ENCODE results near the gene ARRB1.
A peak's percentile ranks its signal among the peaks of the same experiment; 100 is the strongest.

The ARRB1 gene

GRCh38 chr11:75271730-75272129 is 79.7 kb downstream of the ARRB1 start:
- DNase-seq, result no peak

DNA sequence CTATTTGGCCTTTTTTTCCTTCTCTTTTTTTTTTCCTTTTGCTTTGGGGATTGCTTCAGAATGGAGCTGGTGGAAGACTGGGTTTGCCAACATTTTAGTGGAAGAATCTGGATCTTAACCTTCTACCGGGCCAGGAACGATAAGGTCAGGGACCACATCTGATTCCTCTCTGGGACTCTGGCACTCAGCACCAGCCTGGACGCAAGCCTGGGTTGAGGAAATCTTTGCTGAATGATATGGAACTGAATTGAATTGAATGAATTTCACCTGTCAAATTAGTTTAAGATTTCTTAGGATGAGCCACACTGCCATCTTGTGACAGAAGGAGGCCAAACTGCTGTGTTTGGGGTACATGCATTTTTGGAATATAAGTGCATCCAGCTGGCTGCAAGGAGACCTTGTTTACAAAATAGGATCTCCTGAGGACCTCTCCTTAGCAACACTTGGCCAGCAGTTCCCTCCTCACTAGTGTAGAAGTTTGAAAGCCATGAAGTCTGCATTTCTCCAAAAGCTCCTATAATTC is 80.5 kb downstream of the ARRB1 start:
- peak; percentile 37 for DNase-seq

DNA sequence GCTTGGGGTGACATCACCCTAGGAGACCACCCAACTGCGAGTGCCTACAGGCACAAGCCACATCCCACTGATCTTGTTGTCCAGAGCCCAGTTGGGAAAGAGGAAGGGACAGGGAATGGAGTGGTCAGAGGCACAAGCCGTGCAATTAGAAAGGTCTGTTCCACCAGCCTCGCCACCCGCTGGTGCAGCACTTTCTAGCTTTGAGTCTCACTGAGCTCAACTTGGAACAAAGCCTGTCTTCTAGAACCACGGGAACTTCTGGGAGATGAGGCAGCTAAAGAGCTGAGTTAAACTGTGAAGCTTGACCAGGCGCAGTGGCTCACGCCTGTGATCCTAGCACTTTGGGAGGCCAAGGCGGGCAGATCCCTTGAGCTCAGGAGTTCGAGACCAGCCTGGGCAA is 81.6 kb downstream of the ARRB1 start:
- DNase-seq, result no peak

DNA sequence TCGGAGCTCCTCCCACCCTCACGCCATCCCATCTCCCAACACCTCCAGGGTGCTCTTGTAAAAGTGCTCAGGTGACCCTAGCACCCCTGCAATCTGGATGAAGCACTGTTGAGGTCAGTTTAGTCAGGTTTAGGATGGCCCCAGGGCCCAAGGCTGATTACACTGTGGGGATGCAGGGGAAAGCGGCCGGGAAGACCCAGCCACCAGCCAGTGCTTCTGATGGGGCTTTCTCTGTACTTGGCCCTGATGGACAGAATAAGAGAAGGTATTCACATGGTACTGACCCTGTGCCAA is 82.1 kb downstream of the ARRB1 start:
- no peak for DNase-seq

DNA sequence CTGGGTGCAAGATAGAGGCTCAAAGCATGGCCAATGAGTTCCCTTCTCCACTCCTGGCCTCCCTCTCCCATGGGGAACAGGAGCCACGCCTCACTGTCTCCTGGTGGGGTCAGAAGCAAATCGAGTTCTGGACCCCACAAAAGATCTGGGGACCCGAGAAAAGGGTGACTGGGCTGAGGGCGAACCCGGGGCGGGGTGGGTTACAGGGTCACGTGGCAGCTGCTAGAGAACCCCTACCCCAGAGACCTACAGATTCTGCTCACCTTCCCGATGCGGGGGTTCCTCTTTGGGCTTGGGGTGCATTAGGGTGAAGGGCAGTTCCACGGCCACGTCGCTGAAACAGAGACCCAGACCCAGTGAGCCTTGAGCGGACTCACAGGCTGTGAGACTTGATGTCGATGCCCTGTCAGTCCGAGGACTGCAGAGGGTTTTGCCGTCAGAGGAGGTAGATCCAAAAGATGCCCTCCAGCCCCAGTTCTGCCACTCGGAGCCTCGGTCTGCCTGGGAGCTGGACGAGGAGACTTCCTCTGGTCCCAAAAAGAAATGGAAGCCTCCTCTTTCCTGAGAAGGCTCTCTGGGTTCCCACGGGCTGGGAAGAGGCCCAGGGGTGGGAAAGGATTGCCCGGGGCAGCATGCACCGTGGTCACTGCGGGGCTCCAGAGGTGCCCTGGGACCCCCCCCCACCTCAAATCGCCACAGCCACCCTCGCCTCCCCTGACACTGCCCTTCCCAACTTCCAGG is 82.7 kb downstream of the ARRB1 start:
- DNase-seq, result no peak

- DNase-seq, result no peak
Observed at GRCh38 chr11:75267171-75267970, 84.1 kb downstream of the ARRB1 start.

GRCh38 chr11:75265851-75266531 is 85.5 kb downstream of the ARRB1 start:
- DNase-seq, result no peak

DNA sequence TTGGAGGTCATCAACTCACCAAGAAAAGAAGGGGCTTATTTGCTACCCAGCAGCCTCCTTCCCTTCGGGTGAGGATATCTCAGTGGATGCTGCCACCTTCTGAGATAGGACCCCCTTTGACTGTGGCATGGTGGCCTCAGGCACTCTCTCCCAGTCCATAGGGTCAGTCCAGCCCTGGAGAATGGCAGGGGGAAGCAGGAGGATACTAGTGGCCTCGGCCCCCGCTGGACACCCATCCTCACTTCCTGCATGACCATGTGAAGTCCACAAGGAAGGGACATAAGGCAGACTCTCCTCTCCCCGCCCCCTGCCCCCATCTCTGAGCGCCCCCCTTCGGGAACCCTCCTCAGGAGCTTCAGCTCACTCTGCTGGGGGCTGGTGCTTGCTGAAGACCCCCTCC is 86.5 kb downstream of the ARRB1 start:
- no peak for DNase-seq

DNA sequence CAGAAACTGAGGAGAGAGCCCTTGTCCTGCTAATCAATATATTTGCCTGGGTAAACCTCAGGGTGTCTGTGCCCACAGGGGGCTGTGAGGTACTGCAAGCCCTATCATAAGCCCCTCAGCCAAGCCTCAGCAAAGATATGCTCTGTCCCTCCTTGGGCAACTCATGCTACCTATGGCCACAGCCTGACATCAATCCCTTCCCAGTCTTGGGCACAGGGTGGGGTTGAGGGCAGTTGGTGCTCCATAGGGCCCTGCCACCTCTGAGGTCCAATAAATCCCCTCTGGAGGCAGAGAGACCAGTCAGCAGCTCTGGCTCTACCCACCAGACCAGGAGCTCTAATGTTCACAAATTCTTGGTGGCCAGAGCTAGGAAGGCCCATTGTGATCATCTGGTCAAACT is 87.1 kb downstream of the ARRB1 start:
- no peak for DNase-seq

DNA sequence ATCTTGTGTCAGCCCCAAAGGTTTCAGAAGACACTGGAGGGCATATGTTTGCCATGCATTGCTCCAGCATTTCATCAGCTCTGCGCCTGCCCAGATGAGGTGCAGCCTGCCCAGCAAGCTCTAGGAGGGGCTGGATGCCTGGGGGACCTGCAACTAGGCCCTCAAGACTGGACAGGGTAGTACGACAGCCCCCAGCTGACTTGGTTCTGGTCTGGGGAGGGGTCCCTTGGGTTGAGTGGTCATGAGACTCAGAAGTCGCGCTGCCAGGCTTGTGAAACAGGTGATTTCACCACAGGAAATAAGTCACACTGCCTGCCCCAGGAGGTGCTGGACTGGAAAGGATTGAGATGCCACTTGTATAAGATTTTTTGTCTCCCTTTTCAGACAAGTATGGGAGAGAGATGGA is 87.5 kb downstream of the ARRB1 start:
- no peak for DNase-seq

DNA sequence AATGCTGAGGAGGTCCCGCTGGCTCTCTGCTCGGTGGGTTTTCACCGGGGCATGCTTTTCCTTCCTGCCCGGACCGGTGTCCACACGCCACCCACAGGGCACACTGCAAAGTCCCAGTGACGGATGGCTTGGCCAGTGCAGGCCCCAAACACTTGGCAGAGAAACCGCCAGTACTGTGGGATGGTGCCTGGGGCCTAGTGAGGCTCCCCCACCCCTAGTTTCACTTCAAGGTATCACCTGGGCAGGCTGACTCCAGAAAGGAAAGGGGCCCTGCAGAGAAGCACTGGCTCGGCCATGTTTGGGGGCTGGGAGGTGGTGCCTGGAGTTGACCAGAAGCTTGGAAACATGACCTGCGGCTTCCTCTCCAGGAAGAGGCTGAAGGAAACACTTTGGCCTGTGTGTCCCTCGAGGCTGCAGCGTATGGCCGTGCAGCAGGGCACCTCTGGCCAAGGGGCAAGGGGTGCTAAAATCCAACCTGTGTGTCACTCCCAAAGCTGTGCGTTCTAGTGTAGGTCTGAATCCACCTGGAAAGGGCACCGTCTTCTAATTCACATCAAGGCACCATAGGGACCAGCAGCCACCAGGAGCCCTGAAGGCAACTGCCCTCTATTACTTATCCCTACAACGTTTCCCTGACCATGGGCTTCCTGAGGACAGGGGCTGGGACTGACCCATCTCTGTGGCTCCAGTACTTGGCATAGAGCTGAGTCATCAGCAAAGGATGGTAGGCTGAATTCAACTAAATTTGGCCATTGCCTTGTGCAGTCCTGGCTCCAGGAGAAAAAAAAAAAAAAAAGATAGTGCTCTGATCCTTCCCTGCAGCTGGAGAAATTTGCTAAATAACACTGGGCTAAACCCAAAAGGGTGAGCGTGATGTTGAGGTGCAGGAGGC is 88.3 kb downstream of the ARRB1 start:
- no peak for DNase-seq

DNA sequence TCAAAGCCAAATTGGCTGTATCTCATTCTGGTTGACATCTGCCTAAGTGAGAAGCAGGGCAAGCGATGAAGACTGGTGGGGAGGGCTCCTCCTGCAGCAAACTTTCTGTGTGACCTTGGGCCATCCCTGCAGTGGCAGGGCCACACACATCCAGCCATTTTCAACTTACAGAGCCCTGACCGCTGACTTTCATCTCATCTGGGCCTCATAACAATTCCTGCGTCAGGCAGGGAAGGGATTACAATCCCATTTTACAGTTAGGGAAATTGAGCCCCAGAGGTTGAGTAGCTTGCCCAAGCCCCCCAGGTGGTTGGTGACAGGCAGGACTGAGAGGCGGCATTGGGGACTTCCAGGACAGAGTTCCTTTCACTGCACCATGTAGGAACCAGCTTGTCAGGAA is 89.0 kb downstream of the ARRB1 start:
- no peak for DNase-seq

GRCh38 chr11:75261902-75262361 is 89.5 kb downstream of the ARRB1 start:
- no peak for DNase-seq

- no peak for DNase-seq
Observed at GRCh38 chr11:75260396-75261170, 90.9 kb downstream of the ARRB1 start.

- DNase-seq, result no peak
Observed at GRCh38 chr11:75254326-75254725, 97.1 kb downstream of the ARRB1 start.

- no peak for DNase-seq
Observed at GRCh38 chr11:75249704-75250103, 101.8 kb downstream of the ARRB1 start.

DNA sequence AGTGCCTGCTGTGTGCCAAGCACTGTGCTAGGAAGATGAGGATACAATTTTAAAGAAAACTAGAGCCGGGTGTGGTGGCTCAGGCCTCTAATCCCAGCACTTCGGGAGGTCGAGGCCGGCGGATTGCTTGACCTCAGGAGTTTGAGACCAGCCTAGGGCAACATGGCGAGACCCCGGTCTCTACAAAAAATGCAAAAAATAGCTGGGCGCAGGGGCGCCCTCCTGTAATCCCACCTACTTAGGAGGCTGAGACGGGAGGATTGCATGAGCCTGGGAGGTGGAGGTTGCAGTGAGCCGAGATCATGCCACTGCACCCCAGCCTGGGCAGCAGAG is 102.6 kb downstream of the ARRB1 start:
- DNase-seq, result no peak

DNA sequence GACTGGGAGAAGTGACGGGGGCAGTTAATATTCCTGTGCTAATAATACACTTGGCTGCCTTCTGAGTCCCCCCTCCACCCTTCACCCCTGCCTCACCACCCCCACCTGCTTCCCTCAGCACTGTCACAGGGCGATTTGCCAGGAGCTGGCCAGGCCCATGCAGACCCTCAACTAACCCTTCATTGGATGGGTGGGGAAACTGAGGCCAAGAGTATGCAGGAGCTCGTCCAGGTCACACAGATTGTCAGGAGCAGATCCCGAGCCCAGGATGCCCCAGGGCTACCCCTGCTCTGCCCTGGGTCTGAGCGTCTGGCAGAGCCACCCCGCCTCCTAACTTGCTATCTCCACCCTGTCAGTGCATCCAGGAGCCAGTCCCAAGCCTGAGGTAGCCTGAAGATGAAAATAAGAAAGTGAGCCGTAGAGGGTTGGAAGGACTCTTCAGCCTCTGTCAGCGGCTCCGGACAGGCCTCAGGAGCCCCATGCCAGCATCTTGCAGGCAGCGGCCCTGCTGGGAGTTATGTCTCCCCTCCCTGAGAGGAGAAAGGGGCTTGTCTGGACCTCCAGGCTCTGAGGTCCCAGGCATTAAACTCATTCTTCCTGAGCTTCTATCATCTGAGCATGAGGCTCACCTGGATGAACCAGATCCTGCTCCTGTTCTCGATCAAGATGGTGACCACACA is 104.7 kb downstream of the ARRB1 start:
- DNase-seq, result no peak

- DNase-seq, result no peak
Observed at GRCh38 chr11:75246006-75246670, 105.3 kb downstream of the ARRB1 start.

- no peak for DNase-seq
Observed at GRCh38 chr11:75245356-75246005, 106.0 kb downstream of the ARRB1 start.
